ENCODE data around the gene CISD2.

GRCh38 chr4:102868153-102868780 lies 525 bp upstream of the CISD2 start:
- TF ChIP-seq CTCF (IDR thresholded peaks at IDR 0.05), result no peak
- no peak for TF ChIP-seq POLR2A (IDR thresholded peaks at IDR 0.05)
- peak in 1 of 3 donors; percentile 9 for TF ChIP-seq POLR2AphosphoS5 (IDR thresholded peaks at IDR 0.05)
- TF ChIP-seq EP300 (IDR thresholded peaks at IDR 0.05), result no peak
